GM18909 (cell line): ENCODE data around the gene TGFBRAP1.
"Not testable (repeated sequence)": the region's sequence is repeated elsewhere in the genome, so short reads cannot be mapped to it uniquely, and the experiment has no call there.

Source experiments
- ATAC-seq: cut with Tn5 transposase; IDR thresholded peaks from one replicate; pipeline ENCODE4 v1.9.1; 2021; ENCODE audit warnings: mild to moderate bottlenecking; ENCODE audit not compliant: unreplicated experiment, poor library complexity

The TGFBRAP1 gene

DNA sequence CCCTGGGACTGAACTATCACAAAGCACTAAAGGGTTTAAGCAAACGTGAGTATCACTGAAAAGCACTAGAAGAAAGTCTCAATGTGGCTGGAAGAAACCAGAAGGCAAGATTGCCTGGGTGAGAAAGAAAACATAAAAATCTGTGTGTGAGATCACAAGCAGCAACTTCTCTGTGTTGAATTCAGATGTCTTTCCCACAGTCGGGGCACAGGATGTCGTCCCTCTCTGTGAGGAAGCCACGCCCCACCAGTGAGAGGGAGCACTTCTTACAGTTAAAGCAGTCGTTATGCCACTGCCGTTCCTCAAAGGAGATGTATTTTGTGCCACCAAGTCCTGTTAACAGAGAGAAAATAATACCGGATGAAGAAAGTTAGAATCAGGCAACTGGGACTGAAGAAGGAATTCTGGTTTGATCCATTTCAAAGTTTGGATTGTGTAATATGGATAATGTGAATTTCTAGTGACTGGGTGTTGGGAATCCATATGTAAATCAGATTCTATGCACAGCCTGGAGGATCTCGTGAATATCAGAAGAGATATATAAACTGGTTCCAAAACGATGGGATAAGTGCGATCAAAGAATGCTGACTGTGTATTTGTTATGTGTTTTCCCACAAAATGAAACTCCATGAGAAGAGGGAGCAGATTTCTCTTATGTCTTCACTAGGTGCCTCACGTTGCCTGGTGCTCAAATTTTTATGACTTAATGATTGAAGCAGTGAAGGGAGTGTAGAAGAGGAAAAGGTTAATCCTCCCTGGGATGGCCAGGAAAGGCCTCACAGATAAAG, 31.8 kb upstream of the TGFBRAP1 start:
- no peak for ATAC-seq

DNA sequence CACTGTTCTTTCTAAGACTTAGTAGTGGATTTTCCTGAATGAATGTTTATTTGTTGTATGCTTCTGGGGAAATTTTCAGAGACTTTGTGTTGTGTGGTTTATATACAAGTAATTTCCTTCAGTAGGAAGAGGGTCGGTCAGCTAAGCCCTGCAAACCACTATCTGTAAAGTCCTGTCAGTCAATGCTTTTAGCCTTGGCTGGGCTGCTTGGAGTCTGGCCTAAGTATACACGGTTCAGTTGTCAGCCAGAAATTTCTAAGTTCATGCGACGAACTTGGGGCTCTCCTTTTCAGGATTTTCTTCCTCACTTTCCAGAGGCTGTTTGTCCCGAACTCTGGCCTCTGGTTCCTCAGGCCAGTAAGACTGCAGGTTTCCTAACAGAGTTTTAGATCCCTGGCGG, 29.1 kb upstream of the TGFBRAP1 start:
- ATAC-seq = no peak

DNA sequence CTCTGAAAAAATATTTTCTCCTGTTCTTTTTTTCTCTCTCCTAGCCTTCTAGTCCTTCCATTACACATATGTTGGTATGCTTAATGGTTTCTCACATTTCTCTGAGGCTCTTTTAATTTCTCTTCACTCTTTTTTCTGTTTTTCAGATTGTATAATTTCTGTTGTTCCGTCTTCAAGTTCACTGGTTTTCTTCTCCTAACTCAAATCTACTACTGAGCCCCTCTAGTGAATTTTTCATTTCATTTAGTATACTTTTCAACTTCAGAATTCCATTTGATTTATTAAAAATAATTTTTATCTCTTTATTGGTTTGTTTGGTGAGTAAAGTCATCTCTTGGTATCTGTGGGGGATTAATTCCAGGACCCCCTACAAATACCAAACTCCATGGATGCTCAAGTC, 27.6 kb upstream of the TGFBRAP1 start:
- no peak for ATAC-seq

- ATAC-seq = no peak
Measured at GRCh38 chr2:105344704-105345345, 15.3 kb upstream of the TGFBRAP1 start.

DNA sequence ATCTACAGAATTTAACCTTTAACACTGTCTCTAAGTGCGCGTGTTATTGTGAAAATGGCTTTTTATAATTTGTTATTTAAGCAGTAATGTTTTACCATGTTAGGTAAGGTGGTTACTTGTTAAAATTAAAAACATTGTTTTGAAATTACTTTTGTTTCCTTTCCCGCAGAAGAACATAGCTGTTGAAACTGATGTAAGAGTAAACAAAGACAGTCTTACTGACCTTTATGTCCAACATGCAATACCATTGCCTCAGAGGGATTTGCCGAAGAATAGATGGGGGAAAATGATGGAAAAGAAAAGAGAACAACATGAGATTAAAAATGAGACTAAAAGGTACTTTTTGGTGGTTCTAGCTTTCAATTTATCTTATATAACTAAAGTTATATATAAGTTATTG, 9.9 kb upstream of the TGFBRAP1 start:
- ATAC-seq = no peak

DNA sequence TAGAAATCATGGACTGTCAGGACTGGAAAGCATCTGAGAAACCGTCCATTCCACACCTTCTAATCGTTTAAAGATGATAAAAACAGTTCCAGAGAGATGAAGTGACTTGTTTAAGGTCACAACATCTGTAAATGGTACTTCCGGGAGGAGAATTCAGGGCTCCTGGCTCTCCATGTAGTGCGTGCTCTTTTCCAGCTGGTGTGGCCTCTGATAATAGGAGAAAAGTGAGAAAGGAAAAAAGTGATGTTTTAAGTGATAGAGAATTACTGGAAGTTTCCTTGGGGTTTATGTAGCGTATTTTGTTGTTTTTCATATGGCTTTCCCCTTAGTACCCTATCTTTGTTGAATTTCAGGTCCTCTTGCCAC, 8.5 kb upstream of the TGFBRAP1 start:
- ATAC-seq = peak; percentile 15

- peak; percentile 94 for ATAC-seq
Measured at GRCh38 chr2:105337122-105338019, 7.8 kb upstream of the TGFBRAP1 start, which contains the start of gene C2orf49. Gene C2orf49, plus strand, starts transcription at chr2:105337540. Its CDS starts 48 bp downstream, at chr2:105337588.

DNA sequence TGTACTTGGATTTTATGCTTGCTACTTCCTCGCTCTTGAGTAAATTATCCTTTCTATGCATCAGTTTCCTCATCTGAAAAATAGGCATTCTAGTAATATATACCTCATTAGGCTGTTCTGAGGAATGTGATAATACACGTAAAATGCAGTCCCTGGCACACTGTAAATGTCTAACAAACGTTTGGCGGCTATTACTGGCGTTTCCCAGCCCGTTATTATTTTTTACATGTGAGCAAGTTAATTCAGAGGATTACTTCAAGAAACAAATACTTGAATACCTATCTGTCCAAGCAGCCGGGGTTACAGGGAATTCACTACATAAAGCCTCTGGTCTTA, 7.2 kb upstream of the TGFBRAP1 start:
- no peak for ATAC-seq

- no peak for ATAC-seq
Measured at GRCh38 chr2:105335469-105335868, 5.9 kb upstream of the TGFBRAP1 start.

GRCh38 chr2:105334211-105334610, 4.7 kb upstream of the TGFBRAP1 start:
- ATAC-seq = no peak

DNA sequence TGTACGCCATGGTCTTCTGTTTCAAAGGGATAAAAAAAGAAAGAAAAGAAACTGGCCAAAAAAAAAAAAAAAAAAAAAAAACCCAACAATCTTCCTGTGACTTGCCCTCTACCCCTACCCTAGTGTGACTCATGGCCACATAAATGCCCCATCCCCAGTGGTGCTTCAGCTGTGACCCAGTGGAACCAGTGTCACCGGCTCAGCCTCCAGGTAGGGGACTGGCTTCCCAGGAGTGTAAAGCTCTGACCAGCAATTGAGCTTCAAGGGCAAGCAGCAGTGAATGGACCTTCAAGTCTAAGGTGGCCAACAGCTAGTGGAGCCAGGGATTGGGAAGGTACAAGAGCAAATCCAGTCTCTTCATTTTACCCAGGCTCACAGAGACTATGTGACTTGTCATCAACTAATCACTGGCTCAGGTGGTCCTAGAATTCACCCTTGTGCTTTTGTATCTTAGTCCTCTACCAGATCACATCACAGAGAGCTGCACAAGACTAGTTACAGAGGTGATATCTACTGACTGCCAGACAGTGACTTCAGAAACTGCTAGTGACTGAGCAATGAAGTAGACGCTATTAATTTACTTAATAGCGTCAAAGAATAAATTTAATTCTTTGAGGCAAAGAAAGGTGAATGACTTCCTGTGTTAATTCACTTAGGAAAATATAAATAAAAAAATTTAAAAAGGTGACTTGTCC, 1.3 kb upstream of the TGFBRAP1 start:
- no peak for ATAC-seq

GRCh38 chr2:105329197-105329554, 359 bp downstream of the TGFBRAP1 start:
- no peak for ATAC-seq

- ATAC-seq = no peak
Measured at GRCh38 chr2:105328281-105329196, 996 bp downstream of the TGFBRAP1 start.

GRCh38 chr2:105327690-105328089, 1.8 kb downstream of the TGFBRAP1 start:
- no peak for ATAC-seq

DNA sequence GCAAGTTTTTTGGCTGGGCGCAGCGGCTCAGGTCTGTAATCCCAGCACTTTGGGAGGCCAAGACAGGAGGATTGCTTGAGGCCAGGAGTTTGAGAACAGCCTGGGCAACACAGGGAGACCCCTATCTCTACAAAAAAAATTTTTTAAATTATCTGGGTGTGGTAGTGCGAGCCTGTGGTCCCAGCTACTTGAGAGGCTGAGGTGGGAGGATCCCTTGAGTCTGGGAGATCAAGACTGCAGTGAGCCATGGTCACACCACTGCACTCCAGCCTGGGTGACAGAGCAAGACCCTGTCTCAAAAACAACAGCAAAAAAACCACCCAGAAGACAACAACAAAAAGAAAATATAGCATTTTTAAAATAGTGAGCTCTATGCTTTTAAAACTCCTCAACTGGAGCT, 2.3 kb downstream of the TGFBRAP1 start:
- ATAC-seq = not testable (repeated sequence)

DNA sequence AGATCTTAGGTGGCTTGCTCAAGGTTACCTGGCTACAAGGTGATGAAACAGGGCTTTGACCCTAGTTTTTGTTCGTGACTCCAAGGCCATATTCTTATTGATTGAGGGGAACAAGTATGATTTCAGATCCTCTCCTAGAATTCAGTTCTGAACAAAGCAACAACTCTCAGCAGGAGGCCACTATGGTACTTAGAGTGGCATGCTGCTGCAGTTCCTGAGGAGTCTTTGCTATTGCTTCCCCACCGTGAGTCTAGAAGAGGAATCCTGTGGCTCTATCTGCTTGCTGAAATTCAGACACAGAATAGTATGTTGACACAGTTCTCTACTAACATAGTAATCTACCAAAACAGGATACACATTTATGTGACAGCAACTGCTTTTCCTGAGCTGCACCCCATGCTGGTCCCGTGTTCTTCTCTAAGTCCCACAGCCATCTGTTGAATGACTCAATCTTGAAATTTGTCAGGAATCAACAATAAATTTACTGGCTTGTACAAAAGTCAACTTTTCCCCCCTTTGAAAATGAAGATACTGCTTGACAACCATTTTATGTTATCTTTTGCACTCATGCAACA, 4.1 kb downstream of the TGFBRAP1 start:
- no peak for ATAC-seq

GRCh38 chr2:105324732-105325131, 4.8 kb downstream of the TGFBRAP1 start:
- no peak for ATAC-seq

DNA sequence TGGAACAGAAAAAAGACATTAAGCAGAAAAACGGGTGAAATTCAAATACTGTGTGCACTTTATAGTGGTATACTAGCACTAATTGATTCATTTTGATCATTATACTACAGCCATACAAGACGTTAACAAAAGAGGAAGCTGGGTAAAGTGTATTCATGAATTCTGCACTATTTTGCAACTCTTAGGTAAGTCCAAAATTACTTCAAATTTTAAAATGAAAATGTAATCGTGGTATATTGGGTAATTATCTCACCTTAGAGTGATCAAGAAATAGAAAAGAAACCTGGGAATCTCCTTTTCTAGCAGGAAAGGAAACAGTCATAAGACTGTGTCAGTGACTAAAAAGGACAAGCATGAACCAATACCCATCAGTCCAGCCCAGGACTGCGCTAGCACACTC, 5.4 kb downstream of the TGFBRAP1 start:
- no peak for ATAC-seq

DNA sequence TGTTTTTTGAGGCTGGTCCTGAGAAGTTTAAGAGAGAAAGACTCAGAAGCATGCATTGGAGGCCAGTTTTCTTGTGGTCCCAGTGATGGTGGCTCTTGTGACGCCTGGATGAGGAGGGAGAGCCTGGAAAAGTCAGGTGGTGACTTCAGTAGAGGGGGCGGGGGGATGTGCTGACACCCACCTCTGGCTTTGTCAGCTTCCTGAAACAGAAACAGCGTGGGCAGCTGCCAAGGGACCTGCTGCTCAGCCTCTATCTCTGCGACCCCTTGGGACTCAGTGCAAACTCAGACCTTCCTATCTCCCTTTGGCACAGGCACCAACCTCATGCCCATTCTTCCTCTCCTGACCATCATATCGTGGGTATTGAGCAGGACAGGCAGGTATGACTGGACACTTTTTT, 6.4 kb downstream of the TGFBRAP1 start:
- no peak for ATAC-seq
